ENCODE measurements around the gene TEAD1.

- no peak for TF ChIP-seq CTCF (optimal IDR thresholded peaks at IDR 0.05 in 1 of 3, IDR thresholded peaks at IDR 0.05 in 1 of 3, conservative IDR thresholded peaks at IDR 0.05 in 1 of 3; ENCODE audit: extremely low read depth in 1 of 3, insufficient read depth in 2 of 3, low read length in 3 of 3)
- no peak for TF ChIP-seq EZH2 (IDR thresholded peaks at IDR 0.05; ENCODE audit: low read length)
These were observed 97.7 kb downstream of the TEAD1 start for GRCh38 chr11:12771875-12772274.
